NCI-H1436 (cell line): ENCODE measurements around the gene CDKAL1.
A peak's percentile ranks its signal among the peaks of the same experiment; 100 is the strongest.
"Not testable (repeated sequence)": the region's sequence is repeated elsewhere in the genome, so short reads cannot be mapped to it uniquely, and the experiment has no call there.

Source experiments
- DNase-seq: peaks from one replicate; lab custom pipeline; 2025; lab: John Stamatoyannopoulos, UW

CDKAL1 gene

DNA sequence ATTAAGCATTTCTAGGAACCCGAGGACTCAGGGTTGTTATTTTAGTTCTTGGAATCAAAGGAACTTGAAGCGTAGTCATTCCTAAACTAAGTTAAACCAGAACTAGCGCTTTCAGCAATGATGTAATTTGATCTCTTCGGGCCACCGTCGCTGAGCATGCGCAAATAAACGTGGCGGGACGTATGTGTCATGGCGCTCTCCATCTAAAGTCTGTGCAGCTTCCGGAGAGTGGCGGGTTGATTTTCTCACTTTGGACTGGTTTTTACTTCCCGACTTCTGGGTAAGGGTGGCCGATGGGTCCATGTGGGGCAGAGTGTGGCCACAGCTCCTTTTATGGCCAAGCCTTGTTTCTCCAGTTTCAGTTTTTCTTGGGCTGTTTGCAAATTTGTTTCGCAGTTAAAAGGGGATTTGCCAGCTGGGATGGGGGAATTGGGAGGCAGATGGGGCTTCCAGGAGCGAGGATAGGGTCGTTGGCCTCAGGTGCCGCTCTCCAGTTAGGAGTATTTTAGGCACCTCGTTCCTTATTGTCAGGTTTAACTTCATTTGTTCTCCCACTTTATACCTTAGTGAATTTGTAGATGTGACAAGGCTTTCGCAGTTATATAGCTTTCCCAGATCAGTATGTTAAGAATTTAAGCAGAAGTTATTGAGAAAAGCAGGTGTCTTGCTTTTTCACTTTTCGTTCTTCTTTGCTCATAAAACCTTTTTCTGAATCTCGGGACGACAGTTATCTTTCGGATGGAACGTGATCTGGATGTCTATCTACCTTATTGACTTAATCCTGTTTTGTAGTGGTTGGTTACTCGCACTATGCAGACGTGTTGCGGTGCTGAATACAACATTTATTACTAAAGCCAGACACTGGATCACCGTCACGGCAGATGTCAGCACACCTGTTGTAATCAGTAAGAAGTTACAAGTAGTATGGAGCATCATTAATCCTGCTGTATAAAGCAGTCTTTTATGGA lies at the start of gene CDKAL1:
CDKAL1 (plus strand) TSS at position 163 of the 968 bp plus-strand sequence. CDS start 11,894 bp downstream, outside the sequence.
- peak; percentile 83 for DNase-seq

DNA sequence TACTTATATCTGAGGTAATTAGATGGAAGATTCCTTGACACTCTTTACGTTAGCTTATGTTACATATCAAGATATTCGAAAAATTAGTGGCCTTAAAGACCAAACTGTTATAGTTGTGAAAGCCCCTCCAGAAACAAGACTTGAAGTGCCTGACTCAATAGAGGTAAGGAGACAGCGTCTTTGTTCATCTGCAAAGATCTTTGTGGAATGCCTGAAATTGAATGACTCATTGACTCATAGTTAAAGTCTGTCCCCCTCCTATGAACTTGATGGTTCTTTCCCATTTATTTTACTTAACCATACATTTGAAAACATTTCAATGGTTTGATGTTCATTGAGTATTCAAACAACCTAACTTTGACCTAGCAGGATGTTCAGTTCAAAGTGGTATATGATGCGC lies 47.6 kb upstream of the CDKAL1 start:
- DNase-seq: no peak

DNA sequence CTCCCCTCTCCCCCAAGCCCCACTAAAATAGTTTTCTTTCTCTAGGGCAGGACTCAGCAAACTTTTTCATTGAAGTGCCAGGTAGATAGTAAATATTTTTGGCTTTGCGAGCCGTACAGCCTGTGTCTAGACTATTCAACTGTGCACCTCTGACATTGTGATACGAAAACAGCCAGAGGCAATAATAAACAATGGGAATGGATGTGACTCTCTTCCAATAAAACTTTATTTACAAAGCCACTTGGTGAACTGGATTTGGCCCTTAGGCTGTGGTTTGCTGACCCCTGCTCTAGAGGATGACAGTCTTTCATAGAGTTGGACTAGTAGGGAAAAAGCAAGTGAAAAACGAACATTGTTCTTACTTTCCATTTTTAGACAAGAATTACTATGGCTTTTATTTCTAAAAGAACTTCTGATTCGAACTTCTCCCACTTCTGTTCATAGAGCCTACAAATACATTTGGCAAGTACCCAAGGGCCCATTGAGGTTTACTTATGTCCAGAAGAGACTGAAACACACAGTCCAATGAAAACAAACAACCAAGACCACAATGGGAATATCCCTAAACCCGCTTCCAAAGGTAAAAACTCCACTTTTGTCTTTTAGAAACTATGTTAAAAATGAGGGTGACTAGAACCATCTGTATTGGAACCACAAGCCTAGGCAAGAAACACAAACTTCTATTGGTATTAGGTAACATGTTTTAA lies 46.4 kb upstream of the CDKAL1 start:
- DNase-seq: no peak

DNA sequence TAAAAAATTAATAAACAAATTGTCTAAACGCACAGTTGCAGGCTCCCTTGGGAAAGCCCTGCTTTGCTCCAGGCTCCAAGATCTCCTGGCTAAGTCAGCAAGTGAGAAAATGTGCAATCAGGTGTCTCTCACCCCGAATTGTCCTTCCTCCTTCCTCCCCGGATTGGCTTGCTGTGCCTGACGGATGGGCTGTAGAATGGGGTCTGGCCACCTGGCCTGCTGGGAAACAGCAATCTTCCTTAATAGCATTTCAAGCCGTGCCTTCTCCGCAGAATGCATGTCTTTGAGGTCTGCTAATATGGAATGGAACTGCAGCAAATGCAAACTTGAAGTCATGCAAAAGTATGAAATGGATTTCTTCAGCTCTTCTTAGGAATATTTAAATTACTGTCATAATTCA lies 43.7 kb upstream of the CDKAL1 start:
- no peak for DNase-seq

DNA sequence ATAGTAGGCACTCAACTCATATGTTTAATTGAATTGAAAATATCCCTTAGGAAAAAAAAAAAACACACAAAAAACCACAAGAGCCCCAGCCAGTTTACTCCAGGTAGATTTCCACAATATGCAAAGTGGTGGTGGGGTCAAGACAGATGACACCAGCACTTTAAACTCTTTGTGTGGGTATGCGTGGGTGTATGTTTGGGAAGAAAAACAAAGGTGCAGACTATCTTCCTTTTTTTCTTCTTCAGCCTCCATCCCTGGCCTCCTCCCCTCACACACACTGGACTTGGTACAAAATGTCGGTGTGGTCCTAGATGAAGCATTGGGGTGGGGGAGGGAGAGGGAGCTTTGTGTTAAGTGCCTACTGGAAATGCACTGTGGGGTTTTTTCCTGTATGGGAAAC lies 42.2 kb upstream of the CDKAL1 start:
- no peak for DNase-seq

DNA sequence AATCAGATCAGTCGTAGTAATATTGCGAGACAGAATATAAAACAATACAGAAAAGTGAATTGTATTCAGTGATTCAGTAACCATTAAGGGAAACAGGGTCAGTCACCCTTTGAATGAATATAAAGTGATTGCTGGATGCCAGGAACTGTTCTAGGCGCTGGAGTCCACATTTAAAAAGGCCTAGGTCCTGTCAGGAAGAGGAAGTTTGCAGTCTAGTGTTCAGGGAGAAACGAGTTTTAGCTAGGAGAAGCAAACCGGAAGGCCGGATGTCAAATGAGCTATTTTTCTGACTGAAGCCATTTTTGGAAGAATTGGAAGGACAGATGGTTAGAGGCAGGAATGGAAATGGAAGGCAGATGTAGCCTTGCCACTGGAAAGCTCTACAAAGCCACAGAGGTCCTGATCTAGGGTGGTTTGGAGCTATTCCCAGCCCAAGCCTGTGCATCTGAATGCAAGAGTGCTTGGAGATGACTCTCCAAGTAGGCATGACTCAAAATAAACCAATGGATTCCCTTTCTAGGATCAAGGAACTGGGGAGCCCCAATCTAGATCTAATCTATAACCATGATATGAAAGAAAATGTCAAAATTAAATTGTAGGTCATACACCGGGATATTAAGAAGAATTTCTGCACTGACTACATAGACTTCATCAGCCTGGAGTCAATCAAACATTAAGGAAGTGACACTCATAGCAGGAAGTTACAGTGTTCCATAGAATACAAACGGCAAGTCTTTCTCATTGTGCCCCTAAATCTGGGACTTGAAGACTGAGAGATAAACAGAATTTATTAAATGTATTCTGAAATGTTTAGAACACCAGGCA lies 36.8 kb upstream of the CDKAL1 start:
- no peak for DNase-seq

DNA sequence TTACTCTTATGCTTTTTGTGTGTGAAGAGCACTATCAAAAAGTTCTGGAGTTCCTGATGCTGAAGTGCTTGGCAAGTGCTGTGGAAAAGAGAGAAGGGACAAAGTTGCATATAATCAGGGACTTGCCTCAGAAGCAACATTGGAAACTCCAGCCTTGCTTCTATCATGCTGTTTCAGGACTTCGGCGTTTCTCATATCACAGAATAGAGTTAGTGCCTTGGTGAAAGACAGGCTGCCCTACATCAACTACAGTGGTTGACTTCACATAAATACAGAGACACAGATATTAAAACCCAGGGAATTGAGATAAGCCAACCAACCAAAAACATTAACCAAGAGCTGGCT lies 36.2 kb upstream of the CDKAL1 start:
- no peak for DNase-seq

DNA sequence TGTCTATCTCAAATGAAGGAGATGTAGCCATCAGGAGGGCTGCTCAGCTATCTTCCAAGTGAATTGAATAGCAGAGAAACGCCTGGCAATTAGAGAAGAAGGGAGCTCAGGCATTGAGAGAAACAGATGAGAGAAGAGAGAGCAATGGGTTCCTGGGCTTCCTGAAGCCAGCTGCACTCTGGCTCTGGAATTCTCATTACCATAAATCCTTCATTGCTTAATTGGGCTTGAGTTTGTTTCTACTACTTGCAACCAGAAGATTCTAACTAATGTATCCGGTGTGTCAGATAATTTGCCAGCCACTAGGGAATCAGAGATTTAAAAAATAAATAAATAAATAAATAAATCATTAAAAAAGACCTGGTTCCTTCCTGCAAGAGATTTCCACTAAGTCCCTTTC lies 25.0 kb upstream of the CDKAL1 start:
- no peak for DNase-seq

DNA sequence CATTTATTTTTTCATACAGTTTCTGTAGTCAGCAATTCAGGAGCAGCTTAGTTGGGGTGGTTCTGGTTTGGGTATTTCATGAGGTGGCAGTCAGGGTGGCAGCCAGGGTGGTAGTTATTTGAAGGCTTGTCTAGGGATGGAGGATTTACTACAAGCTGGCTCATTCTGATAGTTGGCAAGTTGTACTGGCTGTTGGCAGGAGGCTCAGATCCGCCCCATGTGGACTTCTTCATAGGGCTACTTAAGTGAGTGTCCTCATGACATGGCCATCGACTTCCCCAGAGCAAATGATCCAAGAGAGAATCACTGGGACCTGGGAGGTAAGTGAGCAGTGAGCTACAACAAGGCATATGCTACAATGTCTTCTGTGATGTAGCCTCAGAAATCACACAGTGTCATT lies 22.4 kb upstream of the CDKAL1 start:
- no peak for DNase-seq

DNA sequence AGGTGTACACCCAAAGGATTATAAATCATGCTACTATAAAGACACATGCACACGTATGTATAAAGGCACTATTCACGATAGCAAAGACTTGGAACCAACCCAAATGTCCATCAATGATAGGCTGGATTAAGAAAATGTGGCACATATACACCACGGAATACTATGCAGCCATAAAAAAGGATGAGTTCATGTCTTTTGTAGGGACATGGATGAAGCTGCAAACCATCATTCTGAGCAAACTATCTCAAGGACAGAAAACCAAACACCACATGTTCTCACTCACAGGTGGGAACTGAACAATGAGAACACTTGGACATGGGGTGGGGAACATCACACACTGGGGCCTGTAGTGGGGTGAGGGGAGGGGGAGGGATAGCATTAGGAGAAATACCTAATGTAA lies 9.0 kb upstream of the CDKAL1 start:
- not testable (repeated sequence) for DNase-seq

DNA sequence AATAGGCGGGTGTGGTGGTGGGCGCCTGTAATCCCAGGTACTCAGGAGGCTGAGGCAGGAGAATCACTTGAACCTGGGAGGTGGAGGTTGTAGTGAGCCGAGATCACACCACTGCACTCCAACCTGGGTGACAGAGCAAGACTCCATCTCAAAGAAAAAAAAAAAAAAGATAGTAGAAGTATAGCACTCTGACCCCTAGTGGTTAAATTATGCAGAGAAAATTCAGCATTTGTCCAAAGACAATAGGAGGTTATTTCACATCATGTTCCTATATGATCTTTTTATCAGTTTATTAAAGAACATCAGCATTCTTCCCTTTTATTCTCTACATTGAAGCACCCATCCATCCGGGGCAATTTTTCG lies 5.2 kb upstream of the CDKAL1 start:
- DNase-seq: peak; percentile 57

DNA sequence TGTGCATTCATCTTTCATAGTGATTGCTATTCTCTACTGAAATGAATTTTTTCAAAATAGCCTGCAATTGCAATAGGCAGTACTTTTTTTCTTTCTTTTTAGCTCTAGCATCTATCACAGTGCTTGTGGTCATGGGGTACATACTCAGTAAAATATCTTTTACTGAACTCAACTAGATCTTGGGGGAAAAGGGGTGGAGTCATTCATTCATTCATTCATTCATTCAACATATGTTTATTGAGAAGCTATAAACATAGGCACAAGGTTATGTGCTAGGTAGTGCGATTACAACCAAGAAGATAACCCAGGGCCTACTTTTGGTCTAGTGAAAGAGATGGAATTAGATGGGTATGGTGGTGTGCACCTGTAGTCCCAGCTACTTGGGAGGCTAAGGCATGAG lies 1.4 kb upstream of the CDKAL1 start:
- no peak for DNase-seq

DNA sequence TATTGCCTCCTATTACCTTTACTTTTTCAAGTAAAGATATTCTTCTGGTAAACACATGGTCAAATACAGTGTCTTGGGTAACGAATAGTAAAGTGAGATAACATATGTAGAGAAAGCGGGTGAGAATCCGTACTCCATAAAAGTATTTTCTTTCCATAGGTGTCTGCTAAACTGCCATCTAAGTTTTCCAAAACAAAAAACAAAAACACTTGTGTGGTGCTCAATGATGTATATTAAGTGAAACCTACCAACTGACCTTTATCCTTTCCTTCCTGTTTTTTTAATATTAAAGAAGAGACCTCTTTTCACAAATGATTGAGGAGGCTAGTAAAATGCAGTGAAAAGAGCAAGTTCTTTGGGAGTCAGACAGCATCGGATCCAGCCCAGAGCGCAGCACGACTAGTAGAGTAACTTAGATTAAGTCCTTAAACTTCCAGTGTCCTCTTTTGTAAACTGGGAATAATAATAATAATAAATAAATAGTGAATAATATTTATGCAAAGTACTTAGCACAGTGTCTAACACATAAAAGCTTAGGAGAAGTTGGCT lies 437 bp upstream of the CDKAL1 start:
- DNase-seq: no peak

DNA sequence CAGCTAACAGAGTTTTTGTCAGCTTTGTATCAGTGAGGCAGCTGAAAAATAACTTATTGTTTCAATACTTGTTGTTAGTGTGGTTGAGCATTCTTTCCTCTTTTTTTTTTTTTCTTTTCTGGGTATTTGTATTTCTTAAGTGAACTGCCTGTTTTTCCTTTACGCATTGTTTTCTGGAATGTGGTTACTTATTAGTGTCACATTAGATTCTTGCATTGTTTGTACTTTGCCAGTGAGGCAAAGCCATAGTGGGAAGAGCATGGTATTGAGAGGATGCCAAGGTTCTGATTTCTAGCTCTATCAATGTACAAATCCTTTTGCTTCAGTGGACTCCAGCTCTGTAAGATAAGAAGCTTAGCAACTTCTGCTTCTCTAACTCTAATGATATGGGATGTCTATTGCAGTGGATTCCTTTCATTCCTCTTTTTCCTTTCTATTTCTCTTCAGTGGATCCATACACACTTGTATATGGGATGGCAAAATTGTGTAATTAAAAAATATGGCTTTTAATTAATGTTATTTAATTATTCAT lies 3.9 kb downstream of the CDKAL1 start:
- no peak for DNase-seq

DNA sequence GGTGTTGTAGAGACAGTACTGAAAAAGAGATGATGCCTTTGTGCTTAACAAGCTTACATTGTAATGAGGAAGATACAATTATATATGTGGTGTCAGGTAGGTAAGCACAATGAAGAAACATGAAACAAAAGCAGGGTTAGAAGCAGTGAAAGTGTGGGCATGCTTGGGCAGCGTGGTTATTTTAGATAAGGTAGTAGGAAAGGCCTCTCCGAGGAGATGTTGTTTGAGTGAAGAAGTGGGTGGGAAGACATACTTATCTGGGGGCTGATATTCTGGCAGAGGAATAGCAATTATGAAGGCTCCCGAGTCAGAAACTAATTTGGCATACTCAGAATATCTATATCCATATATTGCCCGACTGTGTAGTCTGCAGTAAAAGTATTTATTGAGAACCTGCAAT lies 4.7 kb downstream of the CDKAL1 start:
- DNase-seq: no peak

DNA sequence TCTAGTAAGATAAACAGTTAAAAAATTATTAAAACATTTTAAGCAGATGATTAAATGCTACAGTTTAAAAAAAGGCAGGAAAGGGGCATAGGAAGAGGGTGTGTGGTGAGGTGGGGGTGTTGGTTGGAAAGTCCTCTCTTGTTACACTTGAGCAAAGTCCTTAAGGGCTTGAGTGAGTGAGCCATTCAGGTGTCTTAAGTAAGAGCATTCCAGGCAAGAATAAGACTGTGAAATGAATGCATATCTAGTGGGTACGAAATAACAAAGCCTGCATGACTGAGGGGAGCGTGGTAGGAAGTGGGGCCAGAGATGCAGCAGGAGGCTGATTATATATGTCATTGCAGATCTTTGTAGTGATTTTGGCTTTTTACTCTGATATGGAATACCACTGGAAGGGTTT lies 5.1 kb downstream of the CDKAL1 start:
- no peak for DNase-seq

DNA sequence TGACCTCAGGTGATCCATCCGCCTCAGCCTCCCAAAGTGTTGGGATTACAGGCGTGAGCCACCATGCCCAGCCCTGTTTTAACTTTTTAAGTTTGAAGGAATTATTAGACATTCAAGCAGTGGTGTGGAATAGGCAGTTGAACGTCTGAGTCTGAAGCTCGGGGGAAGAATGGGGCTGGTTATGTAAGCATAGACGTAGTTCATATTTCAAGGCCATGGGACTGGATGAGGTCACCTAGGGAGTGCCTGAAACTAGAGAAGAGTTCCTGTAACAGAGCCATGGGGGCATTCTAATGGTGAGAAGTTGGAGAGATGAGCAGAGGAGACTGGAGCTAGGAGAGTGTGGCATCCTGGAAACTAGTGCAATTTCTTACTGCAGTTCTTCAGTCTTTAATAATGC lies 6.4 kb downstream of the CDKAL1 start:
- DNase-seq: no peak

DNA sequence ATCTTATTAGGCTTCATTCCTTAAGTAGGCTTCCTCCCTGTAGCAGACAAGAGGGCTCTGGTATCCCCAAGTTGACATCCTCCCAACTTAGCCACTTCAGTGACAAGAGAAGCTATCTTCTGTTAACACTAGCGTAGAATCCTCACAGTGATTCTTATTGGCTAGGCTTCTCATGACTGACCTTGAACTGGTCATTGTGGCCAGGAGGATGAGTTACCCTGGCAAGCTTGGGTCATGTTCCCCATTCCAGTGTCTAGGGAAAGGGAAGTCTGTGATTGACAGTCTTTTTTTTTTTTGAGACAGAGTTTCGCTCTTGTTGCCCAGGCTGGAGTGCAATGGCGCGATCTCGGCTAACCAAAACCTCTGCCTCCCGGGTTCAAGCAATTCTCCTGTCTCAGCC lies 7.1 kb downstream of the CDKAL1 start:
- no peak for DNase-seq

DNA sequence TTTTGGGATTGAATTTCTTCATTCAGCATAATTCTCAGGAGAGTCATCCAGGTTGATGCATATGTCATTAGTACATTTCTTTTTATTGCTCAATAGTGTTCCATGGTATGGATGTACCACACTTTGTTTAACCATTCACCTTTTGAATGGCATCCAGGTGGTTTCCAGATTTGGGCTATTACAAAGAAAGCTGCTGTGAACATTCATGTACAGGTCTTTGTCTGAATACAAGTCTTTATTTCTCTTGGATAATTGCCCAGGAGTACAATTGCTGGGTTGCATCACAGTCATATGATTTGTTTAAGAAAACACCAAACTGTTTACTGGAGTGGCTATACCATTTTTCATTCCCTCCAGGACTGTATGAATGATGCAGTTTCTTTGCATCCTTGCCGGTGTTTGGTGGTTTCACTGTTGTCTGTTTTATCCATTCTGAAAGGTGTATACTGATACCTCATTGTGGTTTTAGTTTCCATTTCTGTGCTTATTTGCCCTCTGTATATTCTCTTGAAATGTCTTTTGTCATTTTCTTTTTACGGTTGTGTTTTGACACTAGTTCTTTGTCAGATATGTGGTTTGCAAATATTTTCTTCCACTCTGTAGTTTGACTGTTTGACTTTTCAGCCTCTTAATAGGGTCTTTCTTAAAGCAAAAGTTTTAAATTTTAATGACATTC lies 8.8 kb downstream of the CDKAL1 start:
- DNase-seq: peak; percentile 64

DNA sequence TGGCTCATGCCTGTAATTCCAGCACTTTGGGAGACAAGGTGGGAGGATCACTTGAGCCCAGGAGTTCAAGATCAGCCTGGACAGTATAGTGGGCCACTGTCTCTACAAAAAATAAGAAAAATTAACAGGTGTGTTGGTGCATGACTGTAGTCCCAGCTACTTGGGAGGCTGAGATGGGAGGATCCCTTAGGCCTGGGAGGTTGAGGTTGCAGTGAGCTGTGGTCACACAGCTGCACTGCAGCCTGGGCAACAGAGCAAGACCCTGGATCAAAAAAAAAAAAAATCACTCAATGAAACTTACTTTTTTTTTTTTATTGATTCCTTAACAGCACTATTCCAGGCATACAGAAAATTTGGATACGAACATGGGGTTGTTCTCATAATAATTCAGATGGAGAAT lies 14.0 kb downstream of the CDKAL1 start:
- DNase-seq: no peak

DNA sequence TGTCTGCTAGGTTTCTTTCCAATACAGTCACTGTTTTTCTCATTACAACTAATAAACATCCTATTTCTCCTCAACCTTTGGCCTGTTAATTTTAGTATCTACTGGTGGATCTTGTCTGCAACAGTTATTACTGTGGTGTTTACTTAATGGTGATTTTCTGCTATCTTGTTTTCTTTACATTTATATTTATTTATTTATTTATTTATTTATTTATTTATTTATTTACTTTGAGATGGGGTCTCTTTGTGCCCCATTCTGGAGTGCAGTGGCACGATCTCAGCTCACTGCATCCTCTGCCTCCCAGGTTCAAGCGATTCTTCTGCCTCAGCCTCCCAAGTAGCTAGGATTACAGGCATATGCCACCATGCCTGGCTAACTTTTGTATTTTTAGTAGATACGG lies 15.1 kb downstream of the CDKAL1 start:
- not testable (repeated sequence) for DNase-seq
